ENCODE data around the gene PURA.

PURA gene

GRCh38 chr5:140109759-140110645, 3.9 kb upstream of the PURA start:
- H3K27me3 ChIP-seq = peaks cover 80% of the 10 kb centered on the region
- H3K27ac ChIP-seq = no peak overlapping the region
- H3K4me3 ChIP-seq (ENCODE audit: low read depth in 1 of 2, low read length in 1 of 2) = no peak overlapping the region
- no peaks in the 10 kb centered on the region for H3K36me3 ChIP-seq
- TF ChIP-seq, protein P1, sequence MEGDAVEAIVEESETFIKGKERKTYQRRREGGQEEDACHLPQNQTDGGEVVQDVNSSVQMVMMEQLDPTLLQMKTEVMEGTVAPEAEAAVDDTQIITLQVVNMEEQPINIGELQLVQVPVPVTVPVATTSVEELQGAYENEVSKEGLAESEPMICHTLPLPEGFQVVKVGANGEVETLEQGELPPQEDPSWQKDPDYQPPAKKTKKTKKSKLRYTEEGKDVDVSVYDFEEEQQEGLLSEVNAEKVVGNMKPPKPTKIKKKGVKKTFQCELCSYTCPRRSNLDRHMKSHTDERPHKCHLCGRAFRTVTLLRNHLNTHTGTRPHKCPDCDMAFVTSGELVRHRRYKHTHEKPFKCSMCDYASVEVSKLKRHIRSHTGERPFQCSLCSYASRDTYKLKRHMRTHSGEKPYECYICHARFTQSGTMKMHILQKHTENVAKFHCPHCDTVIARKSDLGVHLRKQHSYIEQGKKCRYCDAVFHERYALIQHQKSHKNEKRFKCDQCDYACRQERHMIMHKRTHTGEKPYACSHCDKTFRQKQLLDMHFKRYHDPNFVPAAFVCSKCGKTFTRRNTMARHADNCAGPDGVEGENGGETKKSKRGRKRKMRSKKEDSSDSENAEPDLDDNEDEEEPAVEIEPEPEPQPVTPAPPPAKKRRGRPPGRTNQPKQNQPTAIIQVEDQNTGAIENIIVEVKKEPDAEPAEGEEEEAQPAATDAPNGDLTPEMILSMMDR (IDR thresholded peaks at IDR 0.05) = no peak
- H3K4me1 ChIP-seq (ENCODE audit: control insufficient read depth in 1 of 2, insufficient read depth in 1 of 2, low read depth in 1 of 2, low read length in 1 of 2) = peaks cover 27 to 46% of the 10 kb centered on the region in 2 experiments
- no peaks in the 10 kb centered on the region for H3K9me3 ChIP-seq

- TF ChIP-seq, protein P1 (IDR thresholded peaks at IDR 0.05) = no peak
- Histone ChIP-seq H3K36me3 (no peaks in the 10 kb centered on the region), H3K4me3 (ENCODE audit: low read depth in 1 of 2, low read length in 1 of 2) (no peak overlapping the region), H3K27ac (no peak overlapping the region), H3K4me1 (ENCODE audit: control insufficient read depth in 1 of 2, insufficient read depth in 1 of 2, low read depth in 1 of 2, low read length in 1 of 2) (peaks cover 30 to 52% of the 10 kb centered on the region in 2 experiments), H3K27me3 (peaks cover 74% of the 10 kb centered on the region), H3K9me3 (no peaks in the 10 kb centered on the region)
Observed at GRCh38 chr5:140110646-140110957, 3.3 kb upstream of the PURA start.

- TF ChIP-seq, protein P1 (IDR thresholded peaks at IDR 0.05) = no peak
- Histone ChIP-seq H3K9me3 (no peaks in the 10 kb centered on the region), H3K27me3 (peaks cover 68% of the 10 kb centered on the region), H3K36me3 (no peaks in the 10 kb centered on the region), H3K4me3 (ENCODE audit: low read depth in 1 of 2, low read length in 1 of 2) (no peak overlapping the region), H3K4me1 (ENCODE audit: control insufficient read depth in 1 of 2, insufficient read depth in 1 of 2, low read depth in 1 of 2, low read length in 1 of 2) (peaks cover 30 to 56% of the 10 kb centered on the region in 2 experiments), H3K27ac (no peak overlapping the region)
Observed at GRCh38 chr5:140111011-140111858, 2.7 kb upstream of the PURA start.

GRCh38 chr5:140111859-140112551, 1.9 kb upstream of the PURA start:
- TF ChIP-seq, protein P1 (IDR thresholded peaks at IDR 0.05) = no peak
- Histone ChIP-seq H3K9me3 (no peaks in the 10 kb centered on the region), H3K4me1 (ENCODE audit: control insufficient read depth in 1 of 2, insufficient read depth in 1 of 2, low read depth in 1 of 2, low read length in 1 of 2) (peaks cover 26 to 50% of the 10 kb centered on the region in 2 experiments), H3K27ac (no peak overlapping the region), H3K36me3 (no peaks in the 10 kb centered on the region), H3K27me3 (peaks cover 61% of the 10 kb centered on the region), H3K4me3 (ENCODE audit: low read depth in 1 of 2, low read length in 1 of 2) (no peak overlapping the region)

DNA sequence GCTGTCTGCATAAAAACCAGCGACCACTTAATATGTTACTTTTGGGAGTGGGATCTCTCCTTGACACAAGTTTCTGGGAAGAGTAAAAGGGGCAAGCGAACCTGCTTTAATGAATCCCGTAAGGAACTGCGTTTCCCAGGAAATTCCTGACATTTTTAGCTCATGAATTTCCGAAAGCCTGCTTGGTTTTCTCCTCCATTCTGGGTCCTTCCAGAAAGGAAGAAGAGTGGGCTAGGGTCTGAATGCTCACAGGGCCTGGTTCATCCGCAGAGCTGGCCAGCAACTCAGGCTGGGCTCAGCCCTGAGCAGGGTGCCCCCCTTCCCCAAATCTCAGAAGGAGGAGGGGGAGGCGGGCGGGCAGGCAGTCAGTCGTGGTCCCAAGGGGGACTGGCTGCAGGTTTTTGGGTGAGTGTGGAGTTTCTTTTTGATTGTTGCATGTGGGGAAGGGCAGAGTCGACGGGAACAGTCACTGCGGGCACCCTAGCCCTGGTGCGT, 1.2 kb upstream of the PURA start:
- TF ChIP-seq, protein P1 (IDR thresholded peaks at IDR 0.05) = no peak
- Histone ChIP-seq H3K27ac (no peak overlapping the region), H3K27me3 (peaks cover 61% of the 10 kb centered on the region), H3K4me3 (ENCODE audit: low read depth in 1 of 2, low read length in 1 of 2) (peak overlapping the region in 1 of 2 experiments; percentile 73), H3K4me1 (ENCODE audit: control insufficient read depth in 1 of 2, insufficient read depth in 1 of 2, low read depth in 1 of 2, low read length in 1 of 2) (peaks cover 22 to 48% of the 10 kb centered on the region in 2 experiments), H3K36me3 (no peaks in the 10 kb centered on the region), H3K9me3 (no peaks in the 10 kb centered on the region)
